GM12878 (cell line): ENCODE measurements around the gene CIAPIN1. TPM values are rescaled to one million over a fixed set of nuclear protein-coding genes. Genes with fewer than 3 reads are reported as not detected.
A peak's percentile ranks its signal among the peaks of the same experiment; 100 is the strongest.

Source experiments
- ATF7 ChIP-seq: fragments of 450-650 bp; IDR thresholded peaks from 2 replicates; pipeline ENCODE4 v1.6.1; 2016; ENCODE audit warnings: low read depth, mild to moderate bottlenecking
- CREB1 ChIP-seq: IDR thresholded peaks from 2 replicates; pipeline ENCODE4 v1.6.1; 2012; ENCODE audit warnings: low read depth, mild to moderate bottlenecking, inconsistent platforms
- CREM ChIP-seq: IDR thresholded peaks from 2 replicates; pipeline ENCODE4 v1.6.1; 2014; ENCODE audit warnings: antibody characterized with exemption, low read depth
- EED ChIP-seq: sonication (generic); IDR thresholded peaks from 2 replicates; pipeline ENCODE4 v1.6.1; 2016; ENCODE audit warnings: antibody characterized with exemption, low read depth
- IKZF2 ChIP-seq, 2 experiments: fragments of 450-650 bp; IDR thresholded peaks; 2 replicates each; pipeline ENCODE4 v1.6.1; 2017; ENCODE audit warnings: mild to moderate bottlenecking in 2 of 2, moderate library complexity in 2 of 2
- MEF2B ChIP-seq: fragments of 450-650 bp; IDR thresholded peaks from 2 replicates; pipeline ENCODE4 v1.6.1; 2018; ENCODE audit warnings: mild to moderate bottlenecking, moderate library complexity; ENCODE audit not compliant: partially characterized antibody, poor library complexity, severe bottlenecking
- NR2F1 ChIP-seq: fragments of 450-650 bp; conservative IDR thresholded peaks from 2 replicates; pipeline ENCODE4 v1.6.1; 2017; ENCODE audit warnings: mild to moderate bottlenecking
- PAX5 ChIP-seq: IDR thresholded peaks from 2 replicates; pipeline ENCODE4 v1.6.1; 2011; ENCODE audit warnings: low read depth, low read length, borderline replicate concordance
- PKNOX1 ChIP-seq: fragments of 450-650 bp; IDR thresholded peaks from 2 replicates; pipeline ENCODE4 v1.6.1; 2016; ENCODE audit warnings: mild to moderate bottlenecking
- PML ChIP-seq: IDR thresholded peaks from 2 replicates; pipeline ENCODE4 v1.6.1; 2012; ENCODE audit warnings: low read length, inconsistent platforms
- RAD51 ChIP-seq: fragments of 450-650 bp; IDR thresholded peaks from 2 replicates; pipeline ENCODE4 v1.6.1; 2016; ENCODE audit warnings: moderate library complexity, mild to moderate bottlenecking, inconsistent platforms
- RFX5 ChIP-seq: IDR thresholded peaks from 2 replicates; pipeline ENCODE4 v1.6.1; 2011; ENCODE audit warnings: low read depth, low read length, improper control_type of control experiment
- SMAD1 ChIP-seq: fragments of 450-650 bp; IDR thresholded peaks from 2 replicates; pipeline ENCODE4 v1.6.1; 2018; ENCODE audit warnings: mild to moderate bottlenecking, low read depth; ENCODE audit not compliant: partially characterized antibody
- SMARCA5 ChIP-seq: fragments of 450-650 bp; IDR thresholded peaks from 2 replicates; pipeline ENCODE4 v1.6.1; 2017; ENCODE audit warnings: mild to moderate bottlenecking
- SREBF1 ChIP-seq: IDR thresholded peaks from 2 replicates; pipeline ENCODE4 v1.6.1; 2012; ENCODE audit warnings: mild to moderate bottlenecking, low read length
- STAT1 ChIP-seq: fragments of 450-650 bp; conservative IDR thresholded peaks from 2 replicates; pipeline ENCODE4 v1.6.1; 2014; ENCODE audit warnings: antibody characterized with exemption, mild to moderate bottlenecking
- TBL1XR1 ChIP-seq: IDR thresholded peaks from 2 replicates; pipeline ENCODE4 v1.6.1; 2012; ENCODE audit warnings: low read depth, low read length, improper control_type of control experiment
- ZBTB4 ChIP-seq: fragments of 450-650 bp; formaldehyde crosslinking; IDR thresholded peaks from 2 replicates; pipeline ENCODE4 v1.4.0; 2022; ENCODE audit warnings: mild to moderate bottlenecking, moderate library complexity
- polyA plus RNA-seq, 11 experiments: library from polyadenylated mRNA; depleted of rRNA in 4 of 11; unstranded in 6 of 11; stranded (reverse) in 5 of 11; fragments of >200 nt; fragmentation: Nextera tagmentation in 4 of 11; fragmentation: Illumina TruSeq in 1 of 11; extraction: Ambion mirVana in 4 of 11; extraction: Trizol in 1 of 11; gene quantifications; 1 replicate in 1 of 11; 2 replicates in 10 of 11; pipeline versions ENCODE4 v1.2.1 to v1.2.3, GENCODE V29; 2011 to 2016; ENCODE audit warnings: inconsistent platforms in 2 of 11, missing spikeins in 2 of 11, low read depth in 1 of 11
- total RNA-seq, 4 experiments: library from RNA; depleted of rRNA in 3 of 4; stranded (reverse); fragments of >200 nt in 3 of 4; fragmentation: Illumina TruSeq in 1 of 4; extraction: Trizol in 1 of 4; gene quantifications; 2 replicates each; pipeline versions ENCODE4 v1.2.1 to v1.2.3, GENCODE V29; 2013 to 2021
- TF ChIP-seq, protein P1 (sequence below): fragments of 450-650 bp; formaldehyde crosslinking; IDR thresholded peaks from 2 replicates; pipeline ENCODE4 v1.4.0; 2020; ENCODE audit warnings: mild to moderate bottlenecking, moderate library complexity
- TF ChIP-seq, protein P2 (sequence below): fragments of 150-350 bp; IDR thresholded peaks from 2 replicates; pipeline ENCODE4 v1.6.1; 2014; ENCODE audit warnings: mild to moderate bottlenecking, low read depth, low read length
- TF ChIP-seq, protein P3 (sequence below): IDR thresholded peaks from 2 replicates; pipeline ENCODE4 v1.6.1; 2012; ENCODE audit warnings: low read length, inconsistent platforms

Gene CIAPIN1
- total and polyA plus RNA-seq, 10 of the 15 experiments (the other 5 are each of a cell fraction or from before 2014, with no cell fraction given) = 46.2 to 150 (median 54.3) TPM

DNA sequence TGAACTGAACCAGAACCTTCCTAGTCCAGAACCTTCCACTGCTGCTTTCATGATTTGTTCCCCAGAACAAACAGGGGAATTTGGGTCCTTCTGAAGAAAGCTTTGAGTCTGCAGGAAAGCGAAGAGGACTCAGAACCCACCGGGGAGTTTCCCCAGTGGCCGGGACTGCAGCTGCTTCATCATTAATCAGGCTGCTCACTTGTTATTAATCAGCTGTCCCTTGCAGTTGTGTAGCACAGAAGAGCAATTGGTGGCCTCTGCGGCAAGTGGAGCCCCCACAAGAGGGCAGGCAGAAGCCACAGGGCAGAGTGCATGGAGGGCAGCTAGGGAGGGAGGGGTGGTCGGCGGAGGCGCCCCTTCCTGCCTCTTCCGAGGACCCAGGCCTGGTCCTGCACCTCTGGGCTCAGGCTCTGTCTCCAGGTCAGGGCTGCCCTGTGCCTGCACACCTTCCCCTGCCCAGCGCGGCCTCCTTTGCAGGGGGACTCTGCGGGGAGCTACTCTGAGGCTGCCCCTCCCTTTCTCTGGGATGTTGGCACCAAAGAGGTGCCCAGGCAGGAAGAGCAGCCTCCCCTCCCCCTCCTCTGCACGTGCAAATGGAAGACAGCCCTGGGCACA, 35.7 kb downstream of the CIAPIN1 start (continued):
- TF ChIP-seq STAT1 = no peak
- TF ChIP-seq NR2F1 = peak; percentile 80
- no peak for TF ChIP-seq TBL1XR1
- TF ChIP-seq SMARCA5 = 0 out of 2 replicates have a peak, but pooled peaks have one; percentile 35
- peak; percentile 18 to 23; a peak in 1 of 4 replicates for TF ChIP-seq IKZF2 (IDR thresholded peaks at IDR 0.05)
- TF ChIP-seq PKNOX1 = peak; percentile 54; the same call in 1 of the 2 replicates
- TF ChIP-seq CREB1 = no peak
- no peak for TF ChIP-seq SREBF1
- no peak for TF ChIP-seq RAD51
- no peak for TF ChIP-seq RFX5
- TF ChIP-seq, protein P1, sequence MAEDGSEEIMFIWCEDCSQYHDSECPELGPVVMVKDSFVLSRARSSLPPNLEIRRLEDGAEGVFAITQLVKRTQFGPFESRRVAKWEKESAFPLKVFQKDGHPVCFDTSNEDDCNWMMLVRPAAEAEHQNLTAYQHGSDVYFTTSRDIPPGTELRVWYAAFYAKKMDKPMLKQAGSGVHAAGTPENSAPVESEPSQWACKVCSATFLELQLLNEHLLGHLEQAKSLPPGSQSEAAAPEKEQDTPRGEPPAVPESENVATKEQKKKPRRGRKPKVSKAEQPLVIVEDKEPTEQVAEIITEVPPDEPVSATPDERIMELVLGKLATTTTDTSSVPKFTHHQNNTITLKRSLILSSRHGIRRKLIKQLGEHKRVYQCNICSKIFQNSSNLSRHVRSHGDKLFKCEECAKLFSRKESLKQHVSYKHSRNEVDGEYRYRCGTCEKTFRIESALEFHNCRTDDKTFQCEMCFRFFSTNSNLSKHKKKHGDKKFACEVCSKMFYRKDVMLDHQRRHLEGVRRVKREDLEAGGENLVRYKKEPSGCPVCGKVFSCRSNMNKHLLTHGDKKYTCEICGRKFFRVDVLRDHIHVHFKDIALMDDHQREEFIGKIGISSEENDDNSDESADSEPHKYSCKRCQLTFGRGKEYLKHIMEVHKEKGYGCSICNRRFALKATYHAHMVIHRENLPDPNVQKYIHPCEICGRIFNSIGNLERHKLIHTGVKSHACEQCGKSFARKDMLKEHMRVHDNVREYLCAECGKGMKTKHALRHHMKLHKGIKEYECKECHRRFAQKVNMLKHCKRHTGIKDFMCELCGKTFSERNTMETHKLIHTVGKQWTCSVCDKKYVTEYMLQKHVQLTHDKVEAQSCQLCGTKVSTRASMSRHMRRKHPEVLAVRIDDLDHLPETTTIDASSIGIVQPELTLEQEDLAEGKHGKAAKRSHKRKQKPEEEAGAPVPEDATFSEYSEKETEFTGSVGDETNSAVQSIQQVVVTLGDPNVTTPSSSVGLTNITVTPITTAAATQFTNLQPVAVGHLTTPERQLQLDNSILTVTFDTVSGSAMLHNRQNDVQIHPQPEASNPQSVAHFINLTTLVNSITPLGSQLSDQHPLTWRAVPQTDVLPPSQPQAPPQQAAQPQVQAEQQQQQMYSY = no peak
- TF ChIP-seq MEF2B = no peak
- no peak for TF ChIP-seq PML
- no peak for TF ChIP-seq ATF7
- TF ChIP-seq, protein P2, sequence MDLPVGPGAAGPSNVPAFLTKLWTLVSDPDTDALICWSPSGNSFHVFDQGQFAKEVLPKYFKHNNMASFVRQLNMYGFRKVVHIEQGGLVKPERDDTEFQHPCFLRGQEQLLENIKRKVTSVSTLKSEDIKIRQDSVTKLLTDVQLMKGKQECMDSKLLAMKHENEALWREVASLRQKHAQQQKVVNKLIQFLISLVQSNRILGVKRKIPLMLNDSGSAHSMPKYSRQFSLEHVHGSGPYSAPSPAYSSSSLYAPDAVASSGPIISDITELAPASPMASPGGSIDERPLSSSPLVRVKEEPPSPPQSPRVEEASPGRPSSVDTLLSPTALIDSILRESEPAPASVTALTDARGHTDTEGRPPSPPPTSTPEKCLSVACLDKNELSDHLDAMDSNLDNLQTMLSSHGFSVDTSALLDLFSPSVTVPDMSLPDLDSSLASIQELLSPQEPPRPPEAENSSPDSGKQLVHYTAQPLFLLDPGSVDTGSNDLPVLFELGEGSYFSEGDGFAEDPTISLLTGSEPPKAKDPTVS = peak; percentile 79; the same call in 1 of the 2 replicates
- TF ChIP-seq, protein P3, sequence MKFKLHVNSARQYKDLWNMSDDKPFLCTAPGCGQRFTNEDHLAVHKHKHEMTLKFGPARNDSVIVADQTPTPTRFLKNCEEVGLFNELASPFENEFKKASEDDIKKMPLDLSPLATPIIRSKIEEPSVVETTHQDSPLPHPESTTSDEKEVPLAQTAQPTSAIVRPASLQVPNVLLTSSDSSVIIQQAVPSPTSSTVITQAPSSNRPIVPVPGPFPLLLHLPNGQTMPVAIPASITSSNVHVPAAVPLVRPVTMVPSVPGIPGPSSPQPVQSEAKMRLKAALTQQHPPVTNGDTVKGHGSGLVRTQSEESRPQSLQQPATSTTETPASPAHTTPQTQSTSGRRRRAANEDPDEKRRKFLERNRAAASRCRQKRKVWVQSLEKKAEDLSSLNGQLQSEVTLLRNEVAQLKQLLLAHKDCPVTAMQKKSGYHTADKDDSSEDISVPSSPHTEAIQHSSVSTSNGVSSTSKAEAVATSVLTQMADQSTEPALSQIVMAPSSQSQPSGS = no peak
- TF ChIP-seq SMAD1 = no peak
- 0 out of 2 replicates have a peak, but pooled peaks have one; percentile 29 for TF ChIP-seq EED
- TF ChIP-seq ZBTB4 = no peak
- peak; percentile 28; the same call in 1 of the 2 replicates for TF ChIP-seq CREM
- 0 out of 2 replicates have a peak, but pooled peaks have one; percentile 24 for TF ChIP-seq PAX5
